Mesodermal cell (in vitro differentiated cells): Measurements from ENCODE around the gene SLC4A9.

Source experiments
- H3K27ac ChIP-seq: 2 replicates; pipeline ENCODE4 v1.7.0; 2013; ENCODE audit warnings: mild to moderate bottlenecking, low read depth, low read length, moderate library complexity; ENCODE audit not compliant: severe bottlenecking
- H3K36me3 ChIP-seq: 2 replicates; pipeline ENCODE4 v1.7.1; 2013; ENCODE audit warnings: mild to moderate bottlenecking, low read length, moderate library complexity; ENCODE audit not compliant: control insufficient read depth, insufficient read depth
- H3K4me1 ChIP-seq: one replicate; pipeline ENCODE4 v1.7.1; 2013; ENCODE audit warnings: mild to moderate bottlenecking, low read length; ENCODE audit not compliant: insufficient read depth, control insufficient read depth, poor library complexity, severe bottlenecking
- H3K4me3 ChIP-seq: 2 replicates; pipeline ENCODE4 v1.7.0; 2013; ENCODE audit warnings: low read length, control low read depth, mild to moderate bottlenecking; ENCODE audit not compliant: insufficient read depth, poor library complexity, severe bottlenecking; ENCODE audit errors: extremely low read depth
- H3K9me3 ChIP-seq: 2 replicates; pipeline ENCODE4 v1.7.1; 2013; ENCODE audit warnings: mild to moderate bottlenecking, low read length, moderate library complexity; ENCODE audit not compliant: control insufficient read depth
- WGBS, 2 experiments: methylation state at CpG; one replicate each; pipeline ENCODE4 v1.1.5; 2013; ENCODE audit warnings: missing lambda C conversion rate in 2 of 2; ENCODE audit not compliant: insufficient coverage in 2 of 2; 5-methylcytosine and 5-hydroxymethylcytosine counted together

Gene SLC4A9

DNA sequence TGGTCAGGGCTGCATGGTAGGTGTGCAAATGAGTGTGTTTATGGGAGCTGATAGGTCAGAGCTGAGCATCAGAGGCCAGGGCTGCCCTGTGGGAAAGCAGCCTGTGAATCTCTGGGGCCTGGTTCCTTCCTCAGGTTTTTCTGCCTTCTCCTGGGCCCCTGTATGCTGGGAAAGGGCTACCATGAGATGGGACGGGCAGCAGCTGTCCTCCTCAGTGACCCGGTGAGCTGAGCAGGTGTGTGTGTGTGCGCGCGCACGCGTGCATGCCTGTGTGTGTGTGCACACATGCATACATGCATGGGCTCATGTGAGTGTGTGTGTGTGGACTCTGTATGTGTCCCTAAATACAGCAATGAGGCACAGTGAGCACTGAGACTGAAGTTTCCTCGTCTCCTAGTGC, 2.3 kb downstream of the SLC4A9 start:
- 55 to 96% methylated on average over 1 to 7 of the region's 8 CpGs for WGBS, 2 experiments
- H3K4me3 ChIP-seq, result no peak overlapping the region
- peaks cover 1% of the 10 kb centered on the region for H3K4me1 ChIP-seq
- no peak overlapping the region for H3K27ac ChIP-seq
- no peaks in the 10 kb centered on the region for H3K9me3 ChIP-seq
- H3K36me3 ChIP-seq, result no peaks in the 10 kb centered on the region

DNA sequence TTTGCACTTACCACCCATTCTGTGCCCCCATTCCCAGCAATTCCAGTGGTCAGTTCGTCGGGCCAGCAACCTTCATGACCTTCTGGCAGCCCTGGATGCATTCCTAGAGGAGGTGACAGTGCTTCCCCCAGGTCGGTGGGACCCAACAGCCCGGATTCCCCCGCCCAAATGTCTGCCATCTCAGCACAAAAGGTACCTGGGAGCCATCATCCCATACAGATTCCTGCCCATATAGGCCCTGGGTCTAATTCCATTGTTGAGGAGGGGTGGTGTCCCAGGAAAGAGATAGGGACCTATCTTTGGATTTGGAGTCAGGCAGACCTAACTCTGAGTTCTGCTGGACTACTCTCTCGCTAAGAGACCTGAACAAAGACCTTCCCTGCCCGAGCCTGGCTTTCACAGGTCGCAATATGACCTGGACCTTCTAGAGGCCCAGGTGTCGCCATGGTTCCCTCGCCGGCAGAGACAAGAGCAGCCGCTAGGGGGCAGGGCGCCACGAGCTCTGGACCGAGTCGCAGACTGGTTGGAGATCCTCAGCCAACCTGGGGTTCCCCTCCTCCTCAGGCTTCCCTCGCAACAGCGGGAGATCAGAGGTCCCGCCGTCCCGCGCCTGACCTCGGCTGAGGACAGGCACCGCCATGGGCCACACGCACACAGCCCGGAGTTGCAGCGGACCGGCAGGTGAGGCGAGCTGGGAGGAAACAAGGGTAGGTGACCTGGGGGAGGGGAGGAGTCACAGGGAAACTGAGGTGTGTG, 3.1 kb downstream of the SLC4A9 start:
- no peaks in the 10 kb centered on the region for H3K4me1 ChIP-seq
- peak overlapping the region; percentile 14 for H3K4me3 ChIP-seq
- H3K36me3 ChIP-seq, result no peaks in the 10 kb centered on the region
- no peaks in the 10 kb centered on the region for H3K9me3 ChIP-seq
- 19 to 21% methylated on average over 22 to 25 of the region's 29 CpGs for WGBS, 2 experiments
- no peak overlapping the region for H3K27ac ChIP-seq

DNA sequence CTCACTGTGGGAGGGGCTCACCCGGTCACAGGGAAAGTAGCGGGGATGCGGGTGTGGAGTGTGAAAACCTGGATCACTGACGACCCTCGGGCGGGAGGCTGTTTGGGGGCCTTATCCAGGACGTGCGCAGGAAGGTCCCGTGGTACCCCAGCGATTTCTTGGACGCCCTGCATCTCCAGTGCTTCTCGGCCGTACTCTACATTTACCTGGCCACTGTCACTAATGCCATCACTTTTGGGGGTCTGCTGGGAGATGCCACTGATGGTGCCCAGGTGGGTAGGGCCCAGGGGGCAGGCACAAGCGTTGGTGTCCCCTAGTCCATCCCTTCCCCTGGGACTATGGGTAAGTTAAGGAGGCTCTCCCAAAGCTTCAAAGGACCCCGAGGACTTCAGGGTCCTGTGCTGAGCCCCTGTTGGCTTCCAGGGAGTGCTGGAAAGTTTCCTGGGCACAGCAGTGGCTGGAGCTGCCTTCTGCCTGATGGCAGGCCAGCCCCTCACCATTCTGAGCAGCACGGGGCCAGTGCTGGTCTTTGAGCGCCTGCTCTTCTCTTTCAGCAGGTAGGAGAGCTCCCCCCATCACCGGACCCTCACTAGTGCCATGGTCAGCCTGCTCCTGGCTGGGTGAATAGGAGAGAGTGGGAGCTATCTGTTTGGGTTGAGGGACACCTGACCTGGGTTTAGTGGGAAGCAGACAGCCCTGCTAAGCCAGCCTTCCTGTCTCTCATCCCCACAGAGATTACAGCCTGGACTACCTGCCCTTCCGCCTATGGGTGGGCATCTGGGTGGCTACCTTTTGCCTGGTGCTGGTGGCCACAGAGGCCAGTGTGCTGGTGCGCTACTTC, 3.9 kb downstream of the SLC4A9 start:
- peak overlapping the region; percentile 14 for H3K4me3 ChIP-seq
- H3K27ac ChIP-seq, result no peak overlapping the region
- H3K4me1 ChIP-seq, result no peaks in the 10 kb centered on the region
- H3K36me3 ChIP-seq, result no peaks in the 10 kb centered on the region
- H3K9me3 ChIP-seq, result no peaks in the 10 kb centered on the region
- WGBS, 2 experiments, result 67 to 74% methylated on average over 16 to 17 of the region's 20 CpGs

DNA sequence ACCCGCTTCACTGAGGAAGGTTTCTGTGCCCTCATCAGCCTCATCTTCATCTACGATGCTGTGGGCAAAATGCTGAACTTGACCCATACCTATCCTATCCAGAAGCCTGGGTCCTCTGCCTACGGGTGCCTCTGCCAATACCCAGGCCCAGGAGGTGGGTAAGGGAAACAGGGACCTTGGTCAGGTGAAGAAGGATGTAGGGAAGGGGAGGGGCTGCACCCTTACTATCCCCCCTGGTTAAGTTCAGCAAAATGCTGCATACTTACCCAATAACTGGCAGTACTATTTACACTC, 4.4 kb downstream of the SLC4A9 start:
- Histone ChIP-seq H3K36me3 (no peaks in the 10 kb centered on the region), H3K27ac (no peak overlapping the region), H3K4me3 (no peak overlapping the region), H3K9me3 (no peaks in the 10 kb centered on the region), H3K4me1 (no peaks in the 10 kb centered on the region)
- 94 to 100% methylated on average over 1 to 2 of the region's 3 CpGs for WGBS, 2 experiments

DNA sequence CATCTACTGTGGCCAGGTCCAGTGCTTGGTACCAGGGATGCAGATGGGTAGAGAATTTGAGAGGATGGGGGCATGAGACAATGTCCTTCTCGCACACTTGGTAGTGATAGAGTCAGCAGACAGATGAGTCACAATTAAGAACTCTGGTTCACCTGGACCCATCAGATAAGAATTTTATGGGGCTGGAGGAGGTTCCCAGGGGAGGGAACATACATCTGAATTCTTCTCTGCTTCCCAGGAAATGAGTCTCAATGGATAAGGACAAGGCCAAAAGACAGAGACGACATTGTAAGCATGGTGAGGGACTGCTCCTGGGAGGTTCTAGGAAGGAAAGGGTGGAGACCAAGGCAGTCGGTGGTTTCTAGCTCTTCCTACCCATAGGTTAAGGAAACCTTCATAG, 5.3 kb downstream of the SLC4A9 start:
- Histone ChIP-seq H3K4me1 (no peaks in the 10 kb centered on the region), H3K4me3 (no peak overlapping the region), H3K9me3 (no peaks in the 10 kb centered on the region), H3K27ac (no peak overlapping the region), H3K36me3 (no peaks in the 10 kb centered on the region)
- 89 to 94% methylated on average over 1 to 2 of the region's 3 CpGs for WGBS, 2 experiments

DNA sequence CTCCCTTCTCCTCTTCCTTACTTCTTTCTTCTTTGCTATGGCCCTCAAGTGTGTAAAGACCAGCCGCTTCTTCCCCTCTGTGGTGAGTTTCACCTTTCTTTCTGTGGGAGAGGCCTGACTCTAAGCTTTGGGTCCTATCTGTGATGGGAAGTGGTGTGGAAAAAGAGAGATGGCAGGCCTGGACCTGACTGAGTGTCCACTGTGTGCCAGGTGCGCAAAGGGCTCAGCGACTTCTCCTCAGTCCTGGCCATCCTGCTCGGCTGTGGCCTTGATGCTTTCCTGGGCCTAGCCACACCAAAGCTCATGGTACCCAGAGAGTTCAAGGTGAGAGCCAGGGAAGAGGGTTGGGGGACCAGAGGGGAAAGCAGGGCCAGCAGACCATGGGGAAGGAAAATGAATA, 5.9 kb downstream of the SLC4A9 start:
- H3K9me3 ChIP-seq, result no peaks in the 10 kb centered on the region
- H3K36me3 ChIP-seq, result no peaks in the 10 kb centered on the region
- no peaks in the 10 kb centered on the region for H3K4me1 ChIP-seq
- no peak overlapping the region for H3K27ac ChIP-seq
- WGBS, 2 experiments, result 90 to 95% methylated on average over 3 to 4 of the region's 4 CpGs
- no peak overlapping the region for H3K4me3 ChIP-seq

DNA sequence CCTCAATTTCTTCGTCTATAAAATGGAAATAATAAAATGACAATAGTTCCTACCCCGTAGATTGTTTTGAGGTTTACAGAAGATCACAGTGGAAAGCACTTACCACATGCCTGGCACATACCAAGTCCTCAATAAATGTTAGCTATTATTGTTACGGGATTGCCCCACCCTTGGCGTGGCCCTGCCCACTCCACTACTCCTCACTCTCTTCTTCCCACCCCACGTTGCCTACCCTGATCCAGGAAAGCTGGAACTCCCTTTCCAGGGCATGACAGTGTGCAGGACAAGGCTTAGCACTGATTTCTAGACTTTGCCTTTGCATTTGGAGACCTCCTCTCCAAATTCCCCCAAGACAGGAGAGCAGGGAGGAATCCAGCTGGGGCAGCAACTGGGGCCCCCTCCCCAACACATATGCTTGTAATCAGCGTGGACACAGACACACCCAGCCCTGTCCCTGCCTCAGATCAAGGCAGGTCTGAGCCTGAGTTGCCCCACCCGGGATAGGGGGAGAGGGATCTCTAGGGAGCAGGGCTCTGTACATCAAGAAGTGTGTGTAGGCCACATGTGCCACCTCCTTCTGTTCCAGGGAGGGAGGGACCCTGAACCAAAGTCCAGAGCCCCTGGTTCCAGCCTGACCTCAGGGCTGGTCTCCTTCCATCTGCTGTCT, 6.7 kb downstream of the SLC4A9 start:
- H3K4me1 ChIP-seq, result no peaks in the 10 kb centered on the region
- H3K36me3 ChIP-seq, result no peaks in the 10 kb centered on the region
- H3K27ac ChIP-seq, result no peak overlapping the region
- H3K9me3 ChIP-seq, result no peaks in the 10 kb centered on the region
- WGBS, 2 experiments, result 84% methylated on average over 4 of the region's 7 CpGs
- H3K4me3 ChIP-seq, result no peak overlapping the region

DNA sequence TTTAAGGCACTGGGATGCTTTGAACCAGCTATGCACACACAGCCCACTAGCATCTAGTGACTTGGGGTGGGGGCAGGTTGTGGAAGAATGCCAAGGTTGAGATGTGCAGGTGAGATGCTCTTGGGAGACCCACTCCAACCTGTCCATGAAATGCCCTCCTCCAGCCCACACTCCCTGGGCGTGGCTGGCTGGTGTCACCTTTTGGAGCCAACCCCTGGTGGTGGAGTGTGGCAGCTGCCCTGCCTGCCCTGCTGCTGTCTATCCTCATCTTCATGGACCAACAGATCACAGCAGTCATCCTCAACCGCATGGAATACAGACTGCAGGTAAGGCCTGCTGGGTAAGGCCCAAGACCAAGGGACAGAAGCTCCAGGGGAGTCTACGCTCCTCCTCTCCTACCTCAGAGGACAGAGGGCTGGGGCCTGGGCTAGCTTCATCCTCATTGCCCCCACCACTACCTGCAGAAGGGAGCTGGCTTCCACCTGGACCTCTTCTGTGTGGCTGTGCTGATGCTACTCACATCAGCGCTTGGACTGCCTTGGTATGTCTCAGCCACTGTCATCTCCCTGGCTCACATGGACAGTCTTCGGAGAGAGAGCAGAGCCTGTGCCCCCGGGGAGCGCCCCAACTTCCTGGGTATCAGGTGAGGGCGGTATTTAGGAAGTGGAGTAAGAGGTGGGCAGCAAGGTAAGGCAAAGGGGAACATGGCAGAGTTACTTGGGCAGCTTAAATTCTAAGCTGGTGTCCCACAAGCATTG, 7.4 kb downstream of the SLC4A9 start:
- Histone ChIP-seq H3K36me3 (no peaks in the 10 kb centered on the region), H3K27ac (no peak overlapping the region), H3K9me3 (no peaks in the 10 kb centered on the region), H3K4me3 (no peak overlapping the region), H3K4me1 (no peaks in the 10 kb centered on the region)
- WGBS, 2 experiments, result 82 to 93% methylated on average over 6 of the region's 8 CpGs

DNA sequence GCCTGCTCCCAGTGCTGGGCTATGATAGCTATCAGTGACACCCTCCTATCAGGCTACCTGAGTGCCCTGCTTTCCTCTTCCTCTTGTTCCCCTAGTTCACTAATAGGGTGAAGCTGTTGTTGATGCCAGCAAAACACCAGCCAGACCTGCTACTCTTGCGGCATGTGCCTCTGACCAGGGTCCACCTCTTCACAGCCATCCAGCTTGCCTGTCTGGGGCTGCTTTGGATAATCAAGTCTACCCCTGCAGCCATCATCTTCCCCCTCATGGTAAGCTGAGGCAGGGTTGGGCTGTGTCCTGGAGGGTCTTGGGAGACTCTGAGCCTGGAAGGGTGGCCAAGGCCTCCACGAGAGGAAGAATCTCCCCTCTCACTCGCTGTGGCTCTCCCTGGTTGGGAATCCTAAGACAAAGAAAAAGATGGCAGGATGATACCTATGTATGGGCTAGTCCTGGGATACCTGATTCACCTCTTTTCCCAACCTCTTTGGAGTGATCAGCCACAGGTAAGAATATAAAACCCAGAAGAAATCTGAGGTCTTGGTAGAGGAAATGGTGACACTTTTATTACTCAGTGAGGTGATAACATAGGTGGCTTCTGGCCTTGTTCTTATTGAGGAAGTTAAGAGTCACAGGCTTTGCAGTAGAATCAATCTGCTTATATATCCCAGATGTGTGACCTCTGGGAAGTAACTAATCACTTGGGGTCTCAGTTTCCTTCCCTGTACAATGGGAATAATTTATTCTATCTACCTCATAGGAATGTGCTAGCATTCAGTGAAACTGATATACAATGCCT, 11.6 kb downstream of the SLC4A9 start:
- 94 to 100% methylated on average over 1 to 3 of the region's 3 CpGs for WGBS, 2 experiments
- Histone ChIP-seq H3K4me3 (no peak overlapping the region), H3K9me3 (no peaks in the 10 kb centered on the region), H3K27ac (no peak overlapping the region), H3K36me3 (no peaks in the 10 kb centered on the region), H3K4me1 (no peaks in the 10 kb centered on the region)

DNA sequence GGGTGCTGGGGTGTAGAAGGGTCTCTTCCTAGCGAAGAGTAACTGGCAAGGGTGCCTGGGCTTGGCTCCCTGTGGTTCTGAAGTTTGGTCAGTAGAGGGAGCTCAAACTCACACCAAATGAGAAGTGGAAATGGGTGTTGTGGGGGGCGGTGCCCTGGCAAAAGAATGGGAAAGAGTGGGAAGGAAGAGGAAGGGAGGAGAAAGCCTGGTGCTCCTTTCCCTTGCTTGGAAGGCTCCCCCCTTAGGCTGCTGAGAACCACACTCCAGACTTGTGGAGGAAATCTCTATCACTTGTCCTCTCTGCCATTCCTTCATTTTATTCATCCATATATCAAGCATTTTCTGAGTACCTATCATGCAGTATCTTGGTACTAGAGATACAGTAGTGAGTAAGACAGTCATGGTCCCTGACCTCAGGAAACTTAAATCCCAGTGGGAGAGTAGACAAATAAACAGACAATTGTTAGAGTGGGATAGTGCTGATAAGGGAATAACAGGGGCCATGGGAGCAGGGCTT, 13.0 kb downstream of the SLC4A9 start:
- H3K36me3 ChIP-seq, result no peaks in the 10 kb centered on the region
- no peak overlapping the region for H3K27ac ChIP-seq
- WGBS, 2 experiments, result 0% methylated on average over 1 of the region's 2 CpGs; no CpG with 5 or more reads in 1 of the 2 experiments
- H3K9me3 ChIP-seq, result no peaks in the 10 kb centered on the region
- no peak overlapping the region for H3K4me3 ChIP-seq
- no peaks in the 10 kb centered on the region for H3K4me1 ChIP-seq
